Karpas-422 (cell line): ENCODE data around the gene CASK. TPM values are rescaled to one million over a fixed set of nuclear protein-coding genes. Genes with fewer than 3 reads are reported as not detected.

Experiments
- DNase-seq: peaks from one replicate; pipeline ENCODE4 v3.0.0-alpha.2; 2015
- H2AFZ ChIP-seq: fragments of 200-600 bp; sonication (generic); 2 replicates; pipeline ENCODE4 v1.6.1; 2014; ENCODE audit warnings: antibody characterized with exemption, low read length, mixed read lengths
- H3K27ac ChIP-seq: fragments of 200-600 bp; sonication (generic); 2 replicates; pipeline ENCODE4 v1.5.1; 2014; ENCODE audit warnings: mild to moderate bottlenecking, low read length, moderate library complexity
- H3K27me3 ChIP-seq: fragments of 200-600 bp; sonication (generic); 2 replicates; pipeline ENCODE4 v1.6.1; 2014; ENCODE audit warnings: low read length, mixed read lengths
- H3K36me3 ChIP-seq: fragments of 200-600 bp; sonication (generic); 2 replicates; pipeline ENCODE4 v1.6.1; 2014; ENCODE audit warnings: low read length, mixed read lengths; ENCODE audit not compliant: insufficient read depth
- H3K4me1 ChIP-seq: fragments of 200-600 bp; sonication (generic); 2 replicates; pipeline ENCODE4 v1.6.1; 2014; ENCODE audit warnings: mild to moderate bottlenecking, low read length, mixed read lengths
- H3K4me2 ChIP-seq: fragments of 200-600 bp; sonication (generic); 2 replicates; pipeline ENCODE4 v1.6.1; 2014; ENCODE audit warnings: low read length, low read depth, mild to moderate bottlenecking; ENCODE audit not compliant: poor library complexity, severe bottlenecking
- H3K4me3 ChIP-seq: fragments of 200-600 bp; sonication (generic); 2 replicates; pipeline ENCODE4 v1.5.1; 2014; ENCODE audit warnings: mild to moderate bottlenecking, antibody characterized with exemption, low read length, mixed read lengths
- H3K79me2 ChIP-seq: fragments of 200-600 bp; sonication (generic); 2 replicates; pipeline ENCODE4 v1.6.1; 2014; ENCODE audit warnings: mild to moderate bottlenecking, low read length, mixed read lengths
- H3K9ac ChIP-seq: fragments of 200-600 bp; sonication (generic); 2 replicates; pipeline ENCODE4 v1.6.0; 2014; ENCODE audit warnings: low read length
- H3K9me2 ChIP-seq: fragments of 200-600 bp; sonication (generic), shearing (Covaris generic); replicated peaks from 2 replicates; pipeline ENCODE4 v1.6.0; 2014; ENCODE audit warnings: mild to moderate bottlenecking, low read length, moderate library complexity; ENCODE audit not compliant: insufficient read depth
- H3K9me3 ChIP-seq: fragments of 300-700, 200-600 bp; sonication (generic); 2 replicates; pipeline ENCODE4 v1.6.1; 2014; ENCODE audit warnings: low read length, mixed read lengths
- H4K20me1 ChIP-seq: fragments of 200-600 bp; sonication (generic); 2 replicates; pipeline ENCODE4 v1.6.1; 2014; ENCODE audit warnings: mild to moderate bottlenecking, antibody characterized with exemption, low read length, low read depth; ENCODE audit not compliant: insufficient read depth
- total RNA-seq: library from RNA; depleted of rRNA; stranded (reverse); fragments of >200 nt; shearing (Covaris generic); gene quantifications from 2 replicates; pipeline ENCODE4 v1.2.3, GENCODE V29; 2014; ENCODE audit warnings: low replicate concordance

Gene CASK
- total RNA-seq, 1 experiment from 2014 or later, result not detected

DNA sequence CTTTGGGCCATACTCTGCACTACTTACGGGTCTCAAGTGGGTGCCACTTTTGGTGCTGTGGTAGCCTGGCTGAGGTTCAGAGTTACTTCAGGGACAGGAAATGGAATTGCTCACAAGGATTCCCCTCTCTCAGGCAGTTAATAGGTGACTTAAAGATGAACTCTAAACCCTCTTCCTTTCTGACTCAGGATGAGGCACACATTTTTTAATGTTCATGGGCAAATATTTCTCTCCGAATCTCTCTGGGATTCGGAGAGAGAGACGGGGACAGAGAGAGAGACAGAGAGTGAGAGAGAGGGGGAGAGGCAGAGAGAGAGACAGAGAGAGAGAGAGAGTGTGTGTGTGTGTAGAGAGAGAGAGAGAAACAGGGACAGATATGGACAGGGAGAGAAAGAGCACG lies 396.4 kb downstream of the CASK start:
- Histone ChIP-seq H3K4me3 (no peak overlapping the region), H3K4me2 (no peak overlapping the region), H3K9me3 (no peaks in the 10 kb centered on the region), H2AFZ (no peak overlapping the region), H3K36me3 (no peaks in the 10 kb centered on the region), H4K20me1 (no peaks in the 10 kb centered on the region), H3K4me1 (no peaks in the 10 kb centered on the region), H3K9ac (no peak overlapping the region), H3K27me3 (no peaks in the 10 kb centered on the region), H3K9me2 (no peaks in the 10 kb centered on the region), H3K79me2 (no peaks in the 10 kb centered on the region), H3K27ac (no peak overlapping the region)
- no peak for DNase-seq

DNA sequence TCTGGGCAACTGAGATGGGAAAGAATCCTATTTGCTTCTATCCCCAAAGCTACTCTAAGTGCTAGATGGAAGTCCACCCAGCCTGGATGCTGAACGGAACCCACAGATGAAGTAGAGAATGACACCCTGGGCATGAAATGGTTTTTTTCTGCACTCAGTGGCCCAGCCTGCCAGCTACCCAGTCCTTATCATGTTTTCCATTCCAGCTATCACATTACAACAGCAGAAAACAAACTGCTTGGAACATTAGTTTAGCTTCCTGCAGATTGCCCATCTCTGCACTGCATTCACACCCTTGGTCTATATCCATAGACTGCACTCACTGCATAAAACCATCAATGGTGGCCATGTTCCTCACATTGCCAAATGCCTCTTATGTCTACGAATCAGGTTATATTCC lies 397.1 kb downstream of the CASK start:
- no peak for DNase-seq
- no peaks in the 10 kb centered on the region for H4K20me1 ChIP-seq
- H2AFZ ChIP-seq, result no peak overlapping the region
- no peak overlapping the region for H3K27ac ChIP-seq
- no peaks in the 10 kb centered on the region for H3K79me2 ChIP-seq
- H3K9ac ChIP-seq, result no peak overlapping the region
- H3K27me3 ChIP-seq, result no peaks in the 10 kb centered on the region
- H3K4me2 ChIP-seq, result no peak overlapping the region
- H3K4me1 ChIP-seq, result no peaks in the 10 kb centered on the region
- no peaks in the 10 kb centered on the region for H3K36me3 ChIP-seq
- no peak overlapping the region for H3K4me3 ChIP-seq
- H3K9me3 ChIP-seq, result no peaks in the 10 kb centered on the region
- H3K9me2 ChIP-seq, result no peaks in the 10 kb centered on the region

DNA sequence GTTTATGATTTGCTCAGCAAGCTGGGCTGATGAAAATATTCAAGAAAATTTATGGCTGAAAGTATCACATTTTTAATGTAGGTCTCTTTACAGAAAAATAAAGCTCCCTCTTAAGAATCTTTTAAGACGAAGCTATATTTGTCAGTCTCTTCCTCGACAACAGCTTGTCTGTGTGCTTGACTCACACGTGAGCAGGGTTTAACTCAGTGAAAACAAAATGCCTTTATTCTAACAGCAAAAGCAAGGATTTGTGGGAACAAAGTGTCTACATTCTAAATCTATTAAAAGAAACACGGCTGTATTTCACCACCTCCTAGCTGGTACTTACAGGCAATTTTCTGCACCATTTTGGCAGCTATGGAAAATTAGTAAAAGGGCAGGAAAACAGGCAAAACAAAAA lies 400.7 kb downstream of the CASK start:
- Histone ChIP-seq H3K36me3 (no peaks in the 10 kb centered on the region), H3K4me3 (no peak overlapping the region)

DNA sequence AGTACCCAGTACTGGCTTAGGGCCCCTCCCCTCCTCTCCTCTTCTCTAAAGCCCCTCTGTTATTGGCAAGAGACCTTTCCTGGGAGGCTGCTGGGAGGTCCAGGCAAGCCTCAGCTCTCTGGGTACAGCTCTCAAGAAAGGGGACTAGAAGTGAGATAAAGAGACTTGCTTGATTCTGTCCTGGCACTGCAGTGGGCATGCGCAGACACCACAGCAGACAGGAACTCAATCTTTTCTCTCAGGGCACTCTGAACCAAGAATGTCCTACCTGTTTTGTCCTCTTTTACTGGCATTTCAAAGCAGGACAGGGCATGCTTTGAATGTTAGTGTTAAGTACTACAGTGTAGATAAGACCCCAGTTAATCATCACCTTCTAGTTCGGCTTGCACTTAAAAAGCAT lies 401.3 kb downstream of the CASK start:
- Histone ChIP-seq H3K4me2 (no peak overlapping the region), H3K9me2 (no peaks in the 10 kb centered on the region), H3K4me3 (no peak overlapping the region), H3K4me1 (no peaks in the 10 kb centered on the region), H3K36me3 (no peaks in the 10 kb centered on the region), H3K27me3 (no peaks in the 10 kb centered on the region), H3K79me2 (no peaks in the 10 kb centered on the region), H4K20me1 (no peaks in the 10 kb centered on the region), H2AFZ (no peak overlapping the region), H3K9ac (no peak overlapping the region), H3K9me3 (no peaks in the 10 kb centered on the region), H3K27ac (no peak overlapping the region)
- DNase-seq, result no peak

More for the DNA sequence above, 400.7 kb downstream of the CASK start:
- H2AFZ ChIP-seq, result no peak overlapping the region
- no peak for DNase-seq
- no peak overlapping the region for H3K27ac ChIP-seq
- no peaks in the 10 kb centered on the region for H3K9me2 ChIP-seq
- H3K4me2 ChIP-seq, result no peak overlapping the region
- no peaks in the 10 kb centered on the region for H4K20me1 ChIP-seq
- H3K27me3 ChIP-seq, result no peaks in the 10 kb centered on the region
- H3K9me3 ChIP-seq, result no peaks in the 10 kb centered on the region
- no peaks in the 10 kb centered on the region for H3K4me1 ChIP-seq
- H3K9ac ChIP-seq, result no peak overlapping the region
- no peaks in the 10 kb centered on the region for H3K79me2 ChIP-seq

DNA sequence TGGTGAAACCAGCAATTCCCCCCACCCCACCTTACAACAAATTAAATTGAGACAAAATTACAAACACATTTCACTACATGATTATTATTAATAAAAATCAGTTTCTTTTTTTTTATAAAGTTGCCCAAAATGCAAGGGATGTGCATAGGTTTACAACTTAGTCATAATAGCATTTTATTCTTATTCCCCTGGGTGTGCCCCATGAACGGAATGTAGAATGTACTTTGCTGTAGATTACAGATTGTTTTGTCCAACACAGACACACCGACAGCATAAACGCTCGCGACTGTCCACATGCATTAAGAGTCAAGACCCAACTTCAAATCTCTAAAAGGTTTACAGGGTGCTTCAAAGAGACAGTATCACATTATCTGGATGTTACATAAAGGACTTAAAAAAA lies 403.9 kb downstream of the CASK start:
- H3K9ac ChIP-seq, result no peak overlapping the region
- H2AFZ ChIP-seq, result no peak overlapping the region
- H3K4me2 ChIP-seq, result no peak overlapping the region
- no peaks in the 10 kb centered on the region for H3K79me2 ChIP-seq
- DNase-seq, result no peak
- no peaks in the 10 kb centered on the region for H3K36me3 ChIP-seq
- no peaks in the 10 kb centered on the region for H3K4me1 ChIP-seq
- H3K27ac ChIP-seq, result no peak overlapping the region
- no peaks in the 10 kb centered on the region for H3K9me2 ChIP-seq
- H3K27me3 ChIP-seq, result no peaks in the 10 kb centered on the region
- no peaks in the 10 kb centered on the region for H3K9me3 ChIP-seq
- H3K4me3 ChIP-seq, result no peak overlapping the region
- no peaks in the 10 kb centered on the region for H4K20me1 ChIP-seq

DNA sequence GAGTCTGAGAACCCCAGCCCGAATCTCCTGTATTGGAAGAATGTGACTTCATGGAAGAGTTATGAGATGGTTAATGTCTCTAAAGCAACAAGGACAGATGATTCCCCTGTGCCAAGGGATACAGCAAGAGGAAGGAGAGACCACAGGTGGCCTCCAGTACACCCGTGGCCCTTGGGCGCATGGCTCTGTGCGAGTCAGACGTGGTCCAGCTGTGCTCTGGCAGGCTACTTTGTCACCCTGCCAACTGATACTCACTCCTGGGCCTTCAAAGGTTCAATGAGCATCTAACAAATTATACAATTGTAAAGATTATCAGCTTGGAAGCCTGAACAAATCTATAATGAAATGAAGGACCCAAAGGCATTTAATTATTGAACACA lies 404.5 kb downstream of the CASK start:
- no peaks in the 10 kb centered on the region for H3K79me2 ChIP-seq
- no peaks in the 10 kb centered on the region for H4K20me1 ChIP-seq
- no peaks in the 10 kb centered on the region for H3K4me1 ChIP-seq
- H2AFZ ChIP-seq, result no peak overlapping the region
- H3K4me3 ChIP-seq, result no peak overlapping the region
- no peaks in the 10 kb centered on the region for H3K36me3 ChIP-seq
- no peak overlapping the region for H3K4me2 ChIP-seq
- no peak for DNase-seq
- no peak overlapping the region for H3K9ac ChIP-seq
- H3K9me2 ChIP-seq, result no peaks in the 10 kb centered on the region
- H3K27me3 ChIP-seq, result no peaks in the 10 kb centered on the region
- H3K27ac ChIP-seq, result no peak overlapping the region
- H3K9me3 ChIP-seq, result no peaks in the 10 kb centered on the region

DNA sequence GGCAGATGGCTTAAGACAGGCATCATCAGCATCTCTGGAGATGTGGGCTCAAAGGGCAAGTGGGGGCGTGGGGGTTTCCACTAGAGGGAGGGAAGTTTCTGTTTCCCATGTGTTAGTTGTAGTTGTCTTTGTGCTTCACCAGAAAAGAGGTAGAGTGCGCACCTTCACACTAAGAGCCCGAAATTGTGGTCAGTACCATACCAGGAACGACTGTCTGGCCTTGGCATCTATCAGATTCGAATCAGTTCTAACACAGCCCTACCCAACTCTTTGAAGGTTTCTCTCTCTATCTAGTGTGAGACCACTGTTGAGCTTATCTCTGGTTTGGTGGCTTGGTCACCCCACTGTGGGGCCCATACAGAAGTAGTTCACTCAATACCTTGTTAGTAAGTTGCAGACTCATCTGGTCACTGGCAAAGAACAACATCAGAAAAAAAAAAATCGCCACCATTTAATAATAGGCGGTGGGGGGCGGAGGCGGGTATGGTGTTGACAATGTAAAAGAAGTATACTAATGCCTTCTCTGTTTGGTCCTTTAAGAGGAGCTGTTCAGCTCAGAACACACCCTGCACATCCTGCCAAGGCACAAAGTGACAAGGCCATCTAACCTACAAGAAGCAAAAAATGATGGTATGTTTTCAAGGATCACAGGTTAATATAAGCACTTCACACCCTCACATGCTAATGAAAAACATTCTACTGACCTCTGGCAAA lies 405.1 kb downstream of the CASK start:
- no peaks in the 10 kb centered on the region for H4K20me1 ChIP-seq
- no peaks in the 10 kb centered on the region for H3K27me3 ChIP-seq
- no peaks in the 10 kb centered on the region for H3K4me1 ChIP-seq
- H3K9ac ChIP-seq, result no peak overlapping the region
- no peaks in the 10 kb centered on the region for H3K9me3 ChIP-seq
- DNase-seq, result no peak
- H2AFZ ChIP-seq, result no peak overlapping the region
- no peaks in the 10 kb centered on the region for H3K9me2 ChIP-seq
- H3K79me2 ChIP-seq, result no peaks in the 10 kb centered on the region
- no peak overlapping the region for H3K4me3 ChIP-seq
- no peaks in the 10 kb centered on the region for H3K36me3 ChIP-seq
- H3K27ac ChIP-seq, result no peak overlapping the region
- no peak overlapping the region for H3K4me2 ChIP-seq

DNA sequence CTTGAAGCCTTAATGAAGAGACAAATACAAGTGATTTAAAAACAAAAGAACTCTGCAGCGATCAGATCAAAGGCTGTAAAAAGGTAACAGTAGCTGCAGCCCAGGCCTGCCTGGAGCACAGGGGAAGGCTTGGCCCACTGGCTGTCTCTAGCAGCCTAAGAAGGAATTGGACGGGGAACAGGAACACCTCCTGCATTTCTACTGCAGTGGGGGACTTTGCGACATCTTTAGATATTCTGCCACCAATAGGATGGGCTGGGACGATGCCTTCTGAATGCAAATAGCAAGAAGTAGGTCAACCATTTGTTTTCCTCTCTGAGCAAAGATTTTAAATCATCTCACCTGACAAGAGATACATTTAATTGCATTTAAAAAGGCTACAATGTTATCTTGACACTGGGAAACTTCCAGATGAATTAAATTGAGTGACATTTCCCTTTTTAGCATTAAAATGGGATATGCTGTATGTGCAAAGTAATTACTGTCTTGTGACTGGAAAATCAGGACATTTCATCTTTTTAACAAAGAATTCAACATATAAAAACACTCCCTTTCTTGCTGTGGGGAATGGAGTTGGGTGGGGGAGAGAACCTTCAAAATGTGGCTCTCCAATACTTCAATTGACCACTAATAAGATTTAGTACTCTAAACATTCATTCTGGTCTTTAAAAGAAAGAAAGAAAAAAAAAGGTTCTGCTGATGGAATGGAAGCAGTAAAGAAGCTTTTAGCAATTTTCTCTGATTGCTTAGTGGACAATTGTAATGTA lies 406.2 kb downstream of the CASK start:
- no peaks in the 10 kb centered on the region for H3K79me2 ChIP-seq
- no peak for DNase-seq
- H3K9ac ChIP-seq, result no peak overlapping the region
- H2AFZ ChIP-seq, result no peak overlapping the region
- H3K4me1 ChIP-seq, result no peaks in the 10 kb centered on the region
- H3K9me3 ChIP-seq, result no peaks in the 10 kb centered on the region
- no peaks in the 10 kb centered on the region for H3K36me3 ChIP-seq
- H4K20me1 ChIP-seq, result no peaks in the 10 kb centered on the region
- no peak overlapping the region for H3K27ac ChIP-seq
- no peak overlapping the region for H3K4me3 ChIP-seq
- H3K9me2 ChIP-seq, result no peaks in the 10 kb centered on the region
- no peak overlapping the region for H3K4me2 ChIP-seq
- no peaks in the 10 kb centered on the region for H3K27me3 ChIP-seq
